DMS 273 treated with DMSO at 0.1 percent for 48 hours (cell line): ENCODE results near the gene CHCHD6.

ENCODE experiments used
- DNase-seq: peaks from one replicate; lab custom pipeline; 2025; lab: John Stamatoyannopoulos, UW

CHCHD6 gene

GRCh38 chr3:126704494-126705214, 614 bp downstream of the CHCHD6 start:
- no peak for DNase-seq

- DNase-seq, result no peak
These were observed 2.6 kb downstream of the CHCHD6 start for GRCh38 chr3:126706631-126707030.

GRCh38 chr3:126711121-126711760, 7.2 kb downstream of the CHCHD6 start:
- DNase-seq, result peak; percentile 21

- no peak for DNase-seq
These were observed 9.2 kb downstream of the CHCHD6 start for GRCh38 chr3:126713199-126713598.

GRCh38 chr3:126714276-126714900, 10.3 kb downstream of the CHCHD6 start:
- peak; percentile 47 for DNase-seq

GRCh38 chr3:126714921-126715320, 10.9 kb downstream of the CHCHD6 start:
- DNase-seq, result no peak

GRCh38 chr3:126715432-126715831, 11.4 kb downstream of the CHCHD6 start:
- DNase-seq, result no peak

- no peak for DNase-seq
These were observed 12.0 kb downstream of the CHCHD6 start for GRCh38 chr3:126716057-126716456.

- DNase-seq, result no peak
These were observed 14.8 kb downstream of the CHCHD6 start for GRCh38 chr3:126718561-126719445.

GRCh38 chr3:126720596-126720995, 16.6 kb downstream of the CHCHD6 start:
- DNase-seq, result no peak

GRCh38 chr3:126721246-126721645, 17.2 kb downstream of the CHCHD6 start:
- DNase-seq, result no peak

GRCh38 chr3:126723237-126723636, 19.2 kb downstream of the CHCHD6 start:
- DNase-seq, result no peak

GRCh38 chr3:126723801-126724200, 19.8 kb downstream of the CHCHD6 start:
- DNase-seq, result no peak

- DNase-seq, result no peak
These were observed 24.6 kb downstream of the CHCHD6 start for GRCh38 chr3:126728680-126729079.

GRCh38 chr3:126730376-126730775, 26.3 kb downstream of the CHCHD6 start:
- DNase-seq, result no peak

- DNase-seq, result no peak
These were observed 27.0 kb downstream of the CHCHD6 start for GRCh38 chr3:126731044-126731443.

GRCh38 chr3:126732281-126733060, 28.4 kb downstream of the CHCHD6 start:
- no peak for DNase-seq

GRCh38 chr3:126733061-126733430, 29.0 kb downstream of the CHCHD6 start:
- no peak for DNase-seq

- no peak for DNase-seq
These were observed 30.2 kb downstream of the CHCHD6 start for GRCh38 chr3:126734106-126734723.

GRCh38 chr3:126737527-126737926, 33.5 kb downstream of the CHCHD6 start:
- no peak for DNase-seq

- no peak for DNase-seq
These were observed 38.0 kb downstream of the CHCHD6 start for GRCh38 chr3:126742057-126742456.
